Stimulated activated CD8-positive, alpha-beta memory T cell treated with anti-CD3 and anti-CD28 coated beads, Interleukin-4, amount 100 ng/mL, for 4 hours (primary cell): ENCODE data around the gene LSAMP.

Experiments
- DNase-seq, 2 donors: peaks; one replicate each; pipeline ENCODE4 v3.0.0-alpha.2; 2020; ENCODE audit warnings: low read depth in 2 of 2, low spot score in 1 of 2

Gene LSAMP

GRCh38 chr3:115913069-115913686 lies 532.1 kb downstream of the LSAMP start:
- DNase-seq: no peak

GRCh38 chr3:115912372-115912771 lies 532.9 kb downstream of the LSAMP start:
- DNase-seq: no peak

- no peak for DNase-seq
Observed at GRCh38 chr3:115905871-115906270, 539.4 kb downstream of the LSAMP start.

- no peak for DNase-seq
Observed at GRCh38 chr3:115903843-115904242, 541.4 kb downstream of the LSAMP start.

GRCh38 chr3:115901008-115901407 lies 544.3 kb downstream of the LSAMP start:
- no peak for DNase-seq

GRCh38 chr3:115899535-115899934 lies 545.8 kb downstream of the LSAMP start:
- DNase-seq: no peak

- DNase-seq: no peak
Observed at GRCh38 chr3:115898656-115899410, 546.5 kb downstream of the LSAMP start.

GRCh38 chr3:115891006-115891636 lies 554.2 kb downstream of the LSAMP start:
- DNase-seq: no peak

- DNase-seq: no peak
Observed at GRCh38 chr3:115890579-115890978, 554.7 kb downstream of the LSAMP start.

- DNase-seq: no peak
Observed at GRCh38 chr3:115885621-115886020, 559.7 kb downstream of the LSAMP start.

- DNase-seq: no peak
Observed at GRCh38 chr3:115877615-115877899, 567.7 kb downstream of the LSAMP start.

- no peak for DNase-seq
Observed at GRCh38 chr3:115876876-115877614, 568.2 kb downstream of the LSAMP start.

- DNase-seq: no peak
Observed at GRCh38 chr3:115875460-115875859, 569.8 kb downstream of the LSAMP start.

GRCh38 chr3:115871735-115872134 lies 573.6 kb downstream of the LSAMP start:
- no peak for DNase-seq

GRCh38 chr3:115864911-115865310 lies 580.4 kb downstream of the LSAMP start:
- DNase-seq: no peak

- no peak for DNase-seq
Observed at GRCh38 chr3:115862849-115863248, 582.4 kb downstream of the LSAMP start.

GRCh38 chr3:115862099-115862498 lies 583.2 kb downstream of the LSAMP start:
- no peak for DNase-seq

GRCh38 chr3:115861166-115861733 lies 584.0 kb downstream of the LSAMP start:
- no peak for DNase-seq

- no peak for DNase-seq
Observed at GRCh38 chr3:115860766-115861165, 584.5 kb downstream of the LSAMP start.

- no peak for DNase-seq
Observed at GRCh38 chr3:115859002-115859807, 586.1 kb downstream of the LSAMP start.
